ENCODE data around the gene LIPJ.

Gene LIPJ

GRCh38 chr10:88594482-88594881 is 7.9 kb downstream of the LIPJ start:
- DNase-seq (ENCODE audit: low read depth in 2 of 2) = no peak

DNA sequence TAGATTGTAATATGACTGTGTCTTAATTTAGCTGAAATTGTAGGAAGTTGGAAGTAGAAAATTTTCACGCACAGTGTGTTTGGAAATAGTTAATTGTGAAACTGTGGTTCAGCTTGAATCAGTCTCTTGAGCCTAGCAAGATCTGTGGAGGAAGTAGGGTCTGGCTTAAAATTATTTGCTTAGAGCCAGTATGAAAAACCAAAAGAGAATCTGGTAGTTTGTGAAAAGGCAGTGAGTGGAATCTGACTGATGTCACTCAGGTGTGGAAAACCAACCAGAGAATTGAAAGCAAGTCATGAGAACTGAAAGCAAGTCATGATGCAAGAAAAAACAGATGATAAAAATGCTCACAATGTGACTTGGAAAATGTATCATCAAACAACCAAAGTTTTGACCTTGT is 11.5 kb downstream of the LIPJ start:
- DNase-seq (ENCODE audit: low read depth in 2 of 2) = no peak

DNA sequence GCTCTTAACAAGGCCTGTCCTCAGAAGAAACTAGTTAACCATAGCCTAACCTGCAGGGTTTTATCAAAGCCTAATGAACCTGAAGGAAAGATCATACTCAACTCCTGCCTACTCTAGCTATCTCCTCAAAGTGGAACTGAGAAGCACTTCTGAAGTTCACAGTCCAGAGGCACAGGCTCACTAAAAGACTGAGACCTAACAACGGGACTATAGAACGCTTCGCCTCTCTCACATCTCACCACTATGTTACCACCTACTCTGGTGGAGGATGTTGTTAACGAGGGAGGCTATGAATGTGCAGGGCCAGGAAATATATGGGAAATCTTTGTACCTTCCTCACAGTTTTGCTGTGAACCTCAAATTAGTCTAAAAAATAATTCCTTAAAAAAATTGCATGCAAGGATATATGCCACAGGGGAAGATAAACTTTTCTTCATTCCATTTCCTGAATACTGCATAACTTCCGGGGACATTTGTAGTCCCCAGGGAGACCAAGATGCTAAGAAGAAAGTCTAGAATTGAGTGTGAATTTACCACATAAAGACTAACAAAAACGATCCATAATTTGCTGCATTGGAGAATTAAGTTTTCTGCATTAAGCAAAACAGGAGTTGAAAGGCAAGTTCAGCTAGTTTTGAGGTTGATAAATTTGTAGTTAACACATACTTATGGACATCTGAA is 21.6 kb downstream of the LIPJ start:
- no peak for DNase-seq (ENCODE audit: low read depth in 2 of 2)

- no peak for DNase-seq (ENCODE audit: low read depth in 2 of 2)
Measured at GRCh38 chr10:88608780-88609179, 22.2 kb downstream of the LIPJ start.

GRCh38 chr10:88616250-88616977 is 29.9 kb downstream of the LIPJ start:
- no peak for DNase-seq (ENCODE audit: low read depth in 2 of 2)

DNA sequence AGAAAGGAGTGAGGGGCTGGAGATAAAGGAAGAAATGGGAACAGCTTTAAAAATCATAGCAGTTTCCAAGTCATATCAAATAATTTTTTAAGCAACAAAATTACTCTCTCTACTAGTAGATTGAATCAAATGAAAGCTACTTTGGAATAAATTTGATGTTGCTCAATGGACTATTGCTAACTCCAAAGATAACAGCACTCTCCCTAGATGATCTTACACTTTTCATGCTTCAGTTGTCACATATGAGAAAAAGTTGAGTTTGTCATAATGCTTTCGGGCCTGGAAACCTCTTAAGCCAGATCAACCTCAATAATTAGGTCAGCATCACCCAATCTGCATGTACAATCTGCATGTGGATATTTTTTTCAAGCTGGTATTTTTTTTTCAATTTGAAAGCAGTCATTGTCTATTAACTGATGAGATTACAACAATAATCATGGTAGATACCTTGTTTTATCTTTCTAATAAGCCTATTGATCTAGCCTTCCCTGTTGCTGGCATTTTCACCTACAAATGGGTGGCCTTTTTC is 31.3 kb downstream of the LIPJ start:
- DNase-seq (ENCODE audit: low read depth in 2 of 2) = no peak

DNA sequence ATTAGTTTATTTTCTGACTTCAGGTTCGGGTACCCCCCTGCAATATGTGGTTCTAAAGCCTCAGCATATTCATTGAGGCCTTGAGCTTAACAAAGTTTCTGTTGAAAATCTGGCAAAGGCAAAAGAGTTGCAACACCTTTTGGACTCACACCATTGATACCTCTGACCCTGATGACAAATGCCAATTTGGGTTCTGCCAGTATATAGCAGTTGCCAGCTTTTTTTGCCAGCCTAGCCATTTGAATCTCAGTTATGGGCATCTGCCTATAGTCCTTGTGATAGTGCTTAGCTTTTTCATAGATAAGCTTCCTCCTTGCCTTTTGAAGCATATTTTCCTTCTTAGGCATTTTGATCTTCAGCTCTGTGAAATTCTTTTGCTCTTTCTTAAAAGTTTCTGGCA is 31.9 kb downstream of the LIPJ start:
- no peak for DNase-seq (ENCODE audit: low read depth in 2 of 2)

- no peak for DNase-seq (ENCODE audit: low read depth in 2 of 2)
Measured at GRCh38 chr10:88620441-88620840, 33.9 kb downstream of the LIPJ start.

- no peak for DNase-seq (ENCODE audit: low read depth in 2 of 2)
Measured at GRCh38 chr10:88623835-88624234, 37.3 kb downstream of the LIPJ start.

GRCh38 chr10:88624840-88625239 is 38.3 kb downstream of the LIPJ start:
- DNase-seq (ENCODE audit: low read depth in 2 of 2) = no peak

GRCh38 chr10:88640186-88640585 is 53.6 kb downstream of the LIPJ start:
- no peak for DNase-seq (ENCODE audit: low read depth in 2 of 2)

DNA sequence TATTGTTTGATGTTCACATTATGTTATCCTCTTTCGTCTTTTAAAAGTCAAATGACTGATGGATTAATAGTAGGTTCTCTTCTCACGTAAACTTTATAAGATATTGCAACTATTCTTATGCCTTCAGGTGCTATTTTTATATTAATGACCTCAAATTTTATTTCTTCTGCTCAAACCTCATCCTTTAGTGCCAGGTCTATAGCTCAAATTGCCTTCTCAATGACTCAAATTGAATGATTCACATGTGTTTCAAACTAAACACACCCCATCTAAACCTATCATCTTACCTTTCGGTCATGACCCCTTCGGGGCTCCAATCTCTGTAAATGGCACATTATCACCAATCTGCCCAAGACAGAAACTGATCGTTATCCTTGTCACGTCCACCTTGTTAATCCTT is 55.6 kb downstream of the LIPJ start:
- DNase-seq (ENCODE audit: low read depth in 2 of 2) = no peak

- DNase-seq (ENCODE audit: low read depth in 2 of 2) = no peak
Measured at GRCh38 chr10:88642963-88643362, 56.4 kb downstream of the LIPJ start.

GRCh38 chr10:88647061-88647615 is 60.6 kb downstream of the LIPJ start:
- no peak for DNase-seq (ENCODE audit: low read depth in 2 of 2)

- no peak for DNase-seq (ENCODE audit: low read depth in 2 of 2)
Measured at GRCh38 chr10:88651101-88651551, 64.6 kb downstream of the LIPJ start.

GRCh38 chr10:88652616-88653015 is 66.1 kb downstream of the LIPJ start:
- no peak for DNase-seq (ENCODE audit: low read depth in 2 of 2)

All from stimulated activated CD8-positive, alpha-beta memory T cell treated with anti-CD3 and anti-CD28 coated beads, Interleukin-15, amount 100 ng/mL, for 48 hours (primary cell).